Testis (tissue), 3 donors: ENCODE data around the gene CCDC124. TPM values are rescaled to one million over a fixed set of nuclear protein-coding genes. Genes with fewer than 3 reads are reported as not detected.

Source experiments
- DNase-seq: peaks from one replicate; pipeline ENCODE4 v3.0.0-alpha.2; 2019
- H3K27ac ChIP-seq, 2 donors: fragments of 200-600 bp; sonication (generic); one replicate each; pipeline ENCODE4 v1.5.1; 2019
- H3K27me3 ChIP-seq: fragments of 200-600 bp; sonication (generic); one replicate; pipeline ENCODE4 v1.5.1; 2019
- H3K36me3 ChIP-seq: fragments of 200-600 bp; sonication (generic); one replicate; pipeline ENCODE4 v1.5.1; 2017; ENCODE audit warnings: low read depth; ENCODE audit errors: missing control alignments
- H3K4me1 ChIP-seq: fragments of 200-600 bp; sonication (generic); one replicate; pipeline ENCODE4 v1.5.1; 2019
- H3K4me3 ChIP-seq, 2 donors: fragments of 200-600 bp; sonication (generic); one replicate each; pipeline ENCODE4 v1.5.1; 2017 to 2019
- H3K9me3 ChIP-seq: fragments of 200-600 bp; sonication (generic); one replicate; pipeline ENCODE4 v1.5.1; 2017
- CTCF ChIP-seq, 3 experiments: fragments of 450-650 bp in 2 of 3; fragments of 200-600 bp in 1 of 3; sonication (generic) in 1 of 3; IDR thresholded peaks; one replicate each; pipeline ENCODE4 v1.5.1; 2016 to 2019; ENCODE audit warnings: antibody characterized with exemption in 3 of 3, mild to moderate bottlenecking in 2 of 3, moderate library complexity in 1 of 3
- POLR2A ChIP-seq: fragments of 450-650 bp; IDR thresholded peaks from one replicate; pipeline ENCODE4 v1.6.1; 2017; ENCODE audit warnings: antibody characterized with exemption, mild to moderate bottlenecking, moderate library complexity
- WGBS, 2 donors: methylation state at CpG; one replicate each; pipeline ENCODE4 v1.1.5; 2018; 5-methylcytosine and 5-hydroxymethylcytosine counted together
- intact Hi-C: fragments of 100-400 bp; cut with DNase I; formaldehyde crosslinking; loops from one replicate; pipeline ENCODE4 v1.15.1; 2023; ENCODE audit warnings: low total_unique reads
- polyA plus RNA-seq: library from polyadenylated mRNA; stranded (reverse); fragments of 350-450 nt; fragmentation: Illumina TruSeq; extraction: RNeasy Lipid Tissue Mini Kit (QIAGEN cat#74804); gene quantifications from one replicate; pipeline ENCODE4 v1.2.3, GENCODE V29; 2014; ENCODE audit warnings: low read depth, low replicate concordance; ENCODE audit not compliant: insufficient read depth
- total RNA-seq, 2 donors: library from RNA; depleted of rRNA; stranded (reverse); fragments of >200 nt; gene quantifications; one replicate each; pipeline ENCODE4 v1.2.3, GENCODE V29; 2016

Gene CCDC124
- total and polyA plus RNA-seq, 3 donors from 2014 or later, result 51.5 to 75.0 (median 69.5) TPM

GRCh38 chr19:17950310-17951156 is 17.7 kb downstream of the CCDC124 start:
- Histone ChIP-seq H3K36me3 (no peaks in the 10 kb centered on the region), H3K9me3 (no peaks in the 10 kb centered on the region), H3K4me3 (no peak overlapping the region), H3K27ac (no peak overlapping the region), H3K4me1 (peaks cover 47% of the 10 kb centered on the region), H3K27me3 (no peaks in the 10 kb centered on the region)
- no peak for TF ChIP-seq CTCF (IDR thresholded peaks at IDR 0.05)
- no peak for TF ChIP-seq POLR2A
- DNase-seq, result no peak
- 1 to 3% methylated on average over 41 to 48 of the region's 48 CpGs for WGBS, 2 donors
- intact Hi-C loops, result no loop called here

- no peaks in the 10 kb centered on the region for H3K27me3 ChIP-seq
- H3K27ac ChIP-seq, result no peak overlapping the region
- WGBS, 2 donors, result 1 to 2% methylated on average over 26 to 30 of the region's 33 CpGs
- TF ChIP-seq POLR2A, result no peak
- no peak for TF ChIP-seq CTCF (IDR thresholded peaks at IDR 0.05)
- peaks cover 47% of the 10 kb centered on the region for H3K4me1 ChIP-seq
- intact Hi-C loops, result no loop called here
- no peak for DNase-seq
- no peaks in the 10 kb centered on the region for H3K9me3 ChIP-seq
- H3K36me3 ChIP-seq, result no peaks in the 10 kb centered on the region
- H3K4me3 ChIP-seq, result no peak overlapping the region
Observed at GRCh38 chr19:17951157-17951989, 18.6 kb downstream of the CCDC124 start.

- intact Hi-C loops, result no loop called here
- DNase-seq, result no peak
- no peaks in the 10 kb centered on the region for H3K27me3 ChIP-seq
- TF ChIP-seq POLR2A, result no peak
- TF ChIP-seq CTCF (IDR thresholded peaks at IDR 0.05), result no peak
- H3K4me3 ChIP-seq, result no peak overlapping the region
- H3K9me3 ChIP-seq, result no peaks in the 10 kb centered on the region
- WGBS, 2 donors, result 1 to 2% methylated on average over 20 to 58 of the region's 68 CpGs
- H3K4me1 ChIP-seq, result peaks cover 44% of the 10 kb centered on the region
- H3K36me3 ChIP-seq, result no peaks in the 10 kb centered on the region
- H3K27ac ChIP-seq, result no peak overlapping the region
Observed at GRCh38 chr19:17951990-17952976, 19.5 kb downstream of the CCDC124 start.

- Histone ChIP-seq H3K4me1 (peaks cover 42% of the 10 kb centered on the region), H3K4me3 (no peak overlapping the region), H3K36me3 (no peaks in the 10 kb centered on the region), H3K27ac (no peak overlapping the region), H3K9me3 (no peaks in the 10 kb centered on the region), H3K27me3 (no peaks in the 10 kb centered on the region)
- intact Hi-C loops, result no loop called here
- DNase-seq, result no peak
- 36 to 43% methylated on average over 1 to 7 of the region's 7 CpGs for WGBS, 2 donors
- TF ChIP-seq POLR2A, result no peak
- TF ChIP-seq CTCF (IDR thresholded peaks at IDR 0.05), result no peak
Observed at GRCh38 chr19:17953316-17953801, 20.5 kb downstream of the CCDC124 start.
